DOHH2 (cell line): ENCODE data around the gene HEBP2.

ENCODE experiments used
- H3F3A ChIP-seq: fragments of 200-600 bp; sonication (generic), shearing (Covaris generic); 2 replicates; pipeline ENCODE4 v1.6.0; 2016; ENCODE audit warnings: antibody characterized with exemption, mild to moderate bottlenecking; ENCODE audit not compliant: control insufficient read depth, insufficient read depth
- H3K27ac ChIP-seq: fragments of 200-600 bp; sonication (generic); 2 replicates; pipeline ENCODE4 v1.5.1; 2014; ENCODE audit warnings: low read depth, mild to moderate bottlenecking, low read length, moderate library complexity
- H3K27me3 ChIP-seq: fragments of 200-600 bp; sonication (generic); 2 replicates; pipeline ENCODE4 v1.6.1; 2014; ENCODE audit warnings: mild to moderate bottlenecking, low read length, mixed read lengths; ENCODE audit not compliant: control insufficient read depth
- H3K36me3 ChIP-seq: fragments of 200-600 bp; sonication (generic); 2 replicates; pipeline ENCODE4 v1.6.1; 2014; ENCODE audit warnings: mild to moderate bottlenecking, low read length, moderate library complexity, mixed read lengths; ENCODE audit not compliant: control insufficient read depth
- H3K4me1 ChIP-seq: fragments of 200-600 bp; sonication (generic); 2 replicates; pipeline ENCODE4 v1.6.1; 2014; ENCODE audit warnings: mild to moderate bottlenecking, low read length, mixed read lengths; ENCODE audit not compliant: control insufficient read depth
- H3K4me2 ChIP-seq: fragments of 200-600 bp; sonication (generic); 2 replicates; pipeline ENCODE4 v1.6.0; 2014; ENCODE audit warnings: mild to moderate bottlenecking, low read length, moderate library complexity
- H3K4me3 ChIP-seq: fragments of 200-600 bp; sonication (generic); 2 replicates; pipeline ENCODE4 v1.5.1; 2014; ENCODE audit warnings: mild to moderate bottlenecking, low read length, mixed read lengths
- H3K79me2 ChIP-seq: fragments of 200-600 bp; sonication (generic); 2 replicates; pipeline ENCODE4 v1.6.1; 2014; ENCODE audit warnings: mild to moderate bottlenecking, low read length, mixed read lengths; ENCODE audit not compliant: control insufficient read depth
- H3K9me2 ChIP-seq: fragments of 200-600 bp; sonication (generic); replicated peaks from 2 replicates; pipeline ENCODE4 v1.6.1; 2014; ENCODE audit warnings: mild to moderate bottlenecking, low read length, mixed read lengths; ENCODE audit not compliant: control insufficient read depth
- H3K9me3 ChIP-seq: fragments of 200-600 bp; sonication (generic); 2 replicates; pipeline ENCODE4 v1.6.1; 2014; ENCODE audit warnings: antibody characterized with exemption, low read length, mixed read lengths; ENCODE audit not compliant: control insufficient read depth, insufficient read depth
- H4K20me1 ChIP-seq: fragments of 200-600 bp; sonication (generic); 2 replicates; pipeline ENCODE4 v1.6.0; 2014; ENCODE audit warnings: low read depth, mild to moderate bottlenecking, antibody characterized with exemption, low read length, moderate library complexity; ENCODE audit not compliant: control insufficient read depth, insufficient read depth
- EZH2phosphoT487 ChIP-seq: fragments of 200-600 bp; sonication (generic); IDR thresholded peaks from 2 replicates; pipeline ENCODE4 v1.6.1; 2017; ENCODE audit warnings: borderline replicate concordance, mild to moderate bottlenecking, antibody characterized with exemption, low read length, moderate library complexity, mixed read lengths
- TF ChIP-seq, protein P1 (sequence below): fragments of 200-600 bp; sonication (generic); IDR thresholded peaks from one replicate; pipeline ENCODE4 v1.5.1; 2014; ENCODE audit warnings: antibody characterized with exemption, mild to moderate bottlenecking, low read depth, low read length; ENCODE audit not compliant: poor library complexity, severe bottlenecking

The HEBP2 gene

DNA sequence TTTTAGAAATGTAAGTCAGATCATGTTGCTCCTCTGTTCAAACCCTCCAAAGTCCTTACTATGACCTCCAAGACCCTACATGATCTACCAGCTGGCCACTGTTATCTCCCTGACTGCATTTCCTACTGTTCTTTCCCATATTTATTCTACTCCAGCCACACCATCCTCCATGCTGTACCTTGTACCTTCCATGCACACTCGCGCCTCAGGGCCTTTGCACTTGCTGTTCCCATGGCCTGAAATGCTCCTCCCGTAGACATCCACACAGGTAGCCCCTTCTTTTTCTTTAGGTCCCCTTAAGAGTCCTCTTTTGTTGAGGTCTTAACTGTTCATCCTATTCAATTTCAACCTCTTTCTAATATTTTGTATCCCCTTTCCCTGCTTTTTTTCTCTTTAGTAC lies 47.0 kb downstream of the HEBP2 start:
- peaks cover 4% of the 10 kb centered on the region; the same call in 1 of the 2 replicates for H3F3A ChIP-seq
- H3K27ac ChIP-seq, result no peak overlapping the region
- no peaks in the 10 kb centered on the region for H3K9me3 ChIP-seq
- H3K9me2 ChIP-seq, result no peaks in the 10 kb centered on the region
- TF ChIP-seq, protein P1, sequence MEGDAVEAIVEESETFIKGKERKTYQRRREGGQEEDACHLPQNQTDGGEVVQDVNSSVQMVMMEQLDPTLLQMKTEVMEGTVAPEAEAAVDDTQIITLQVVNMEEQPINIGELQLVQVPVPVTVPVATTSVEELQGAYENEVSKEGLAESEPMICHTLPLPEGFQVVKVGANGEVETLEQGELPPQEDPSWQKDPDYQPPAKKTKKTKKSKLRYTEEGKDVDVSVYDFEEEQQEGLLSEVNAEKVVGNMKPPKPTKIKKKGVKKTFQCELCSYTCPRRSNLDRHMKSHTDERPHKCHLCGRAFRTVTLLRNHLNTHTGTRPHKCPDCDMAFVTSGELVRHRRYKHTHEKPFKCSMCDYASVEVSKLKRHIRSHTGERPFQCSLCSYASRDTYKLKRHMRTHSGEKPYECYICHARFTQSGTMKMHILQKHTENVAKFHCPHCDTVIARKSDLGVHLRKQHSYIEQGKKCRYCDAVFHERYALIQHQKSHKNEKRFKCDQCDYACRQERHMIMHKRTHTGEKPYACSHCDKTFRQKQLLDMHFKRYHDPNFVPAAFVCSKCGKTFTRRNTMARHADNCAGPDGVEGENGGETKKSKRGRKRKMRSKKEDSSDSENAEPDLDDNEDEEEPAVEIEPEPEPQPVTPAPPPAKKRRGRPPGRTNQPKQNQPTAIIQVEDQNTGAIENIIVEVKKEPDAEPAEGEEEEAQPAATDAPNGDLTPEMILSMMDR, result no peak
- no peak for TF ChIP-seq EZH2phosphoT487
- H4K20me1 ChIP-seq, result no peaks in the 10 kb centered on the region
- H3K4me2 ChIP-seq, result no peak overlapping the region
- H3K79me2 ChIP-seq, result no peaks in the 10 kb centered on the region
- no peaks in the 10 kb centered on the region for H3K27me3 ChIP-seq
- H3K4me3 ChIP-seq, result no peak overlapping the region
- no peaks in the 10 kb centered on the region for H3K36me3 ChIP-seq
- H3K4me1 ChIP-seq, result peaks cover 15% of the 10 kb centered on the region

DNA sequence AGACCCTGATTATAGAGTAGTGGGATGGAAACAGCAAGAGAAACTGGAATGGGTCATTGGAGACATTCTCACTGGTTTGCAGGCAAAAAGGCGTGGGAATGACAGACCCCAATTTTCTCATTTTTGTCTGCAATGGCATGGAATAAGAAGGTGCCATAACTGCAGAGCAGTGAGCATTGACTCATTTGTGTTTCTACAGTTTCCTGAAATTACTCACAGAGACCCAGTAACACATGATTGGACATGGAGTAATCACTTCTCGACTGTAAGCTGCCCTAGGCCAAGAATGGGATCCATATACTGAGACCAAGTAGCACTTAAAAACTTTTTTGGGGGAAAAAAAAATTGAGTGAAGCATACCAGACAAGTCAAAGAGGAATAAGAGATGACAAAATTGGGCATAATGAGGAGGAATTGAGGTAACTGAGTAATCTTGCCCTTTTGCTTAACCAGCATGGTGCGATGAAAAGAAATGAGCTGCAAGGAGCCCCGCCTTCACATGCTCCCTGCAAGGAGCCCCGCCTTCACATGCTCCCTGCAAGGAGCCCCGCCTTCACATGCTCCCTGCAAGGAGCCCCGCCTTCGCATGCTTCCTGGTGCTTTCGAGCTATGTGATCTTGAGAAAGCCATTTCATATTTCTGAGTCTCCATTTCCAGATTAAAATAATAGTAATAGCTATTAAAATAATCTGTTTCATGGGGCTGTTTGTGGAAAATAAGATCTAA lies 51.1 kb downstream of the HEBP2 start:
- Histone ChIP-seq H3K4me3 (no peak overlapping the region), H3K27me3 (no peaks in the 10 kb centered on the region), H3K4me2 (peak overlapping the region; percentile 52), H3K27ac (no peak overlapping the region), H3F3A (peaks cover 4% of the 10 kb centered on the region; the same call in 1 of the 2 replicates), H3K9me2 (no peaks in the 10 kb centered on the region), H3K36me3 (no peaks in the 10 kb centered on the region), H3K79me2 (no peaks in the 10 kb centered on the region), H3K4me1 (peaks cover 28% of the 10 kb centered on the region), H3K9me3 (no peaks in the 10 kb centered on the region), H4K20me1 (no peaks in the 10 kb centered on the region)
- TF ChIP-seq EZH2phosphoT487, result no peak
- TF ChIP-seq, protein P1, result no peak

DNA sequence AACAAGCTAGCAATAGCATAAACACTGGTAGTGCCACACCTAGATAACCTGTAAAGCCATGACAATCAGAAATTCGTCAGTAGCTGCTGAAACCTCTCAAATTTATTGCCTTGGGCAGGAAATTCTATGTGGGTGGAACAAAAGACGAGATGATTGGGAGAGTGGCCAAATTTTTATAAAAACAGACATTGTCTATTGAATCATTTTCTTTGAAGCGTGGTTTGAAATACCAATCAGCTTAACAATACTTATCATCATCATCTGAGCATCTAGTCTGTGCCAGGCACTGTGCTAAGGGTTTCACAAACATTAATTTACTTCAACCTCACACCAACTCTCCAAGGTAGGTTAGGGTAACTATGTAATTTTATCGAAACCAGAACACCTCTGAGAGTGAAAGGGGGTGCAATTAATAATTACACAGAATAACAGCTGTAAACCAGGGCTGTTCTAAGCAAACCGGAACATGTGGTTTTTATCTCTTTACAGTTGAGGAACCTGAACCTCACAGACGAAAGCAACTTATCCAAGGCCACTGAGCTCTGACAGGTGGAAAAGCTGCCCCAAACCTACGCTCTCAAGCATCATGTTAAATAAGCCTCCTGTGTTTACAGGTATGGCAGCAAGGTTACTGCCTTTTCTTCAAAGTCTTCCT lies 51.9 kb downstream of the HEBP2 start:
- Histone ChIP-seq H3K27ac (0 out of 2 replicates have a peak overlapping the region, but pooled peaks have one; percentile 15), H3K9me2 (no peaks in the 10 kb centered on the region), H3K79me2 (no peaks in the 10 kb centered on the region), H3K27me3 (no peaks in the 10 kb centered on the region), H3K4me3 (peak overlapping the region; percentile 37), H3K36me3 (no peaks in the 10 kb centered on the region), H4K20me1 (no peaks in the 10 kb centered on the region), H3K4me1 (peaks cover 25% of the 10 kb centered on the region), H3K4me2 (peak overlapping the region; percentile 52), H3K9me3 (no peaks in the 10 kb centered on the region), H3F3A (peaks cover 4% of the 10 kb centered on the region; the same call in 1 of the 2 replicates)
- TF ChIP-seq EZH2phosphoT487, result no peak
- TF ChIP-seq, protein P1, result no peak
